AG04449 (cell line): ENCODE data around the gene TMEM100.

ENCODE experiments used
- CTCF ChIA-PET: fragments of 350-600 bp; formaldehyde crosslinking; extraction: SDS; loops from one replicate; lab custom pipeline; 2021; ENCODE audit warnings: antibody characterized with exemption; lab: Yijun Ruan, JAX
- POLR2A ChIA-PET: fragments of 400-600, 350-600 bp; formaldehyde crosslinking; extraction: SDS; loops from one replicate; lab custom pipeline; 2020; ENCODE audit warnings: antibody characterized with exemption, inconsistent platforms; lab: Yijun Ruan, JAX
- DNase-seq: peaks from one replicate; pipeline ENCODE4 v3.0.0-alpha.2; 2010; ENCODE audit warnings: low read depth, low spot score
- H3K4me3 ChIP-seq: 2 replicates; pipeline ENCODE4 v1.5.1; 2011; ENCODE audit warnings: low read depth, mild to moderate bottlenecking, control low read depth, low read length
- CTCF ChIP-seq: IDR thresholded peaks from one replicate; pipeline ENCODE4 v1.5.1; 2011; ENCODE audit warnings: mild to moderate bottlenecking, moderate library complexity, low read length, control low read depth, inconsistent platforms; ENCODE audit not compliant: insufficient read depth; ENCODE audit errors: missing control alignments

TMEM100 gene

GRCh38 chr17:55742272-55743102, 19.8 kb upstream of the TMEM100 start:
- H3K4me3 ChIP-seq, result no peak overlapping the region
- no peak for TF ChIP-seq CTCF
- POLR2A ChIA-PET, result no interaction called here
- CTCF ChIA-PET, result interaction anchor here (1.0 to 2.4 kb wide), 6 partner anchors 8 to 216 kb away, joined by 3 to 10 read pairs (median 5); partner anchors contain the start of gene PCTP
- DNase-seq, result no peak

GRCh38 chr17:55741356-55741700, 18.7 kb upstream of the TMEM100 start:
- no peak for TF ChIP-seq CTCF
- H3K4me3 ChIP-seq, result no peak overlapping the region
- ChIA-PET POLR2A (no interaction called here), CTCF (interaction anchor here (1.2 to 1.5 kb wide), 3 partner anchors 9 to 29 kb away, joined by 3 to 5 read pairs (median 4); partner anchors contain the start of gene PCTP)
- no peak for DNase-seq

- no peak for DNase-seq
- TF ChIP-seq CTCF, result no peak
- no peak overlapping the region for H3K4me3 ChIP-seq
- ChIA-PET CTCF (interaction anchor here (0.6 to 1.5 kb wide), 4 partner anchors 10 to 114 kb away, joined by 3 to 5 read pairs (median 3); partner anchors contain the start of gene PCTP), POLR2A (no interaction called here)
Observed at GRCh38 chr17:55740511-55741355, 18.1 kb upstream of the TMEM100 start.

- DNase-seq, result no peak
- TF ChIP-seq CTCF, result no peak
- ChIA-PET CTCF (interaction anchor here (1.1 to 13.8 kb wide), 6 partner anchors 9 to 211 kb away, joined by 3 to 184 read pairs (median 6); partner anchors contain the start of genes PCTP and TMEM100), POLR2A (no interaction called here)
- no peak overlapping the region for H3K4me3 ChIP-seq
Observed at GRCh38 chr17:55737976-55738501, 15.4 kb upstream of the TMEM100 start.

GRCh38 chr17:55735731-55736405, 13.2 kb upstream of the TMEM100 start:
- DNase-seq, result no peak
- peak; percentile 54 for TF ChIP-seq CTCF
- ChIA-PET CTCF (interaction anchor here (0.9 to 13.8 kb wide), 17 partner anchors 11 to 222 kb away, joined by 3 to 184 read pairs (median 4); partner anchors contain the start of genes PCTP and TMEM100), POLR2A (interaction anchor here (2.1 kb wide), 1 partner anchor 15 kb away, joined by 13 read pairs; the partner anchor contains the start of gene PCTP)
- H3K4me3 ChIP-seq, result no peak overlapping the region
